ENCODE data around the gene KIAA0513.

The KIAA0513 gene

GRCh38 chr16:85025781-85026653, 1.6 kb upstream of the KIAA0513 start:
- no peak overlapping the region for H2AFZ ChIP-seq (ENCODE audit: low read length)
- no peaks in the 10 kb centered on the region for H3K9me2 ChIP-seq (replicated peaks; ENCODE audit: low read depth, low read length)
- no peaks in the 10 kb centered on the region for H3F3A ChIP-seq (ENCODE audit: low read depth)
- peaks cover 20% of the 10 kb centered on the region for H3K4me1 ChIP-seq (ENCODE audit: insufficient read depth, low read length, poor library complexity, severe bottlenecking)
- no peak overlapping the region for H3K9ac ChIP-seq (ENCODE audit: low read depth, low read length, poor library complexity, severe bottlenecking)
- H3K27me3 ChIP-seq (ENCODE audit: insufficient read depth, low read length, poor library complexity, severe bottlenecking), result no peaks in the 10 kb centered on the region
- no peaks in the 10 kb centered on the region for H3K9me3 ChIP-seq (ENCODE audit: insufficient read depth, low read depth, low read length)
- no peaks in the 10 kb centered on the region for H4K20me1 ChIP-seq (ENCODE audit: insufficient read depth, low read length, poor library complexity, severe bottlenecking)
- H3K4me2 ChIP-seq (ENCODE audit: low read depth, low read length, poor library complexity, severe bottlenecking), result no peak overlapping the region
- TF ChIP-seq EZH2phosphoT487 (IDR thresholded peaks at IDR 0.05; ENCODE audit: borderline replicate concordance) (no peak), CTCF (conservative IDR thresholded peaks at IDR 0.05; ENCODE audit: low read length) (no peak)
- no peaks in the 10 kb centered on the region for H3K36me3 ChIP-seq (ENCODE audit: insufficient read depth, low read length)
- no peak overlapping the region for H3K4me3 ChIP-seq (ENCODE audit: low read length, poor library complexity, severe bottlenecking)
- no peaks in the 10 kb centered on the region for H3K79me2 ChIP-seq (ENCODE audit: insufficient read depth, low read length)

- Histone ChIP-seq H3K9ac (ENCODE audit: low read depth, low read length, poor library complexity, severe bottlenecking) (peak overlapping the region; percentile 81), H3K27me3 (ENCODE audit: insufficient read depth, low read length, poor library complexity, severe bottlenecking) (no peaks in the 10 kb centered on the region), H3F3A (ENCODE audit: low read depth) (no peaks in the 10 kb centered on the region), H3K36me3 (ENCODE audit: insufficient read depth, low read length) (no peaks in the 10 kb centered on the region), H3K4me3 (ENCODE audit: low read length, poor library complexity, severe bottlenecking) (peak overlapping the region; percentile 87), H3K4me2 (ENCODE audit: low read depth, low read length, poor library complexity, severe bottlenecking) (peak overlapping the region; percentile 78), H3K9me2 (replicated peaks; ENCODE audit: low read depth, low read length) (no peaks in the 10 kb centered on the region), H2AFZ (ENCODE audit: low read length) (no peak overlapping the region), H3K79me2 (ENCODE audit: insufficient read depth, low read length) (no peaks in the 10 kb centered on the region), H3K9me3 (ENCODE audit: insufficient read depth, low read depth, low read length) (no peaks in the 10 kb centered on the region), H3K4me1 (ENCODE audit: insufficient read depth, low read length, poor library complexity, severe bottlenecking) (peaks cover 20% of the 10 kb centered on the region), H4K20me1 (ENCODE audit: insufficient read depth, low read length, poor library complexity, severe bottlenecking) (no peaks in the 10 kb centered on the region)
- no peak for TF ChIP-seq EZH2phosphoT487 (IDR thresholded peaks at IDR 0.05; ENCODE audit: borderline replicate concordance)
These were observed 892 bp upstream of the KIAA0513 start for GRCh38 chr16:85026703-85027102.

GRCh38 chr16:85027958-85028684, 526 bp downstream of the KIAA0513 start:
- no peaks in the 10 kb centered on the region for H4K20me1 ChIP-seq (ENCODE audit: insufficient read depth, low read length, poor library complexity, severe bottlenecking)
- H3K27me3 ChIP-seq (ENCODE audit: insufficient read depth, low read length, poor library complexity, severe bottlenecking), result no peaks in the 10 kb centered on the region
- H2AFZ ChIP-seq (ENCODE audit: low read length), result peak overlapping the region; percentile 95
- TF ChIP-seq CTCF (conservative IDR thresholded peaks at IDR 0.05; ENCODE audit: low read length) (peak; percentile 22; the same call in 1 of the 2 replicates), EZH2phosphoT487 (IDR thresholded peaks at IDR 0.05; ENCODE audit: borderline replicate concordance) (no peak)
- peak overlapping the region; percentile 81 for H3K9ac ChIP-seq (ENCODE audit: low read depth, low read length, poor library complexity, severe bottlenecking)
- H3K9me3 ChIP-seq (ENCODE audit: insufficient read depth, low read depth, low read length), result no peaks in the 10 kb centered on the region
- peaks cover 20% of the 10 kb centered on the region for H3K4me1 ChIP-seq (ENCODE audit: insufficient read depth, low read length, poor library complexity, severe bottlenecking)
- H3K9me2 ChIP-seq (replicated peaks; ENCODE audit: low read depth, low read length), result no peaks in the 10 kb centered on the region
- no peaks in the 10 kb centered on the region for H3K79me2 ChIP-seq (ENCODE audit: insufficient read depth, low read length)
- H3K4me3 ChIP-seq (ENCODE audit: low read length, poor library complexity, severe bottlenecking), result peak overlapping the region; percentile 87
- peak overlapping the region; percentile 78 for H3K4me2 ChIP-seq (ENCODE audit: low read depth, low read length, poor library complexity, severe bottlenecking)
- no peaks in the 10 kb centered on the region for H3K36me3 ChIP-seq (ENCODE audit: insufficient read depth, low read length)
- H3F3A ChIP-seq (ENCODE audit: low read depth), result no peaks in the 10 kb centered on the region
